Osteocyte (in vitro differentiated cells): Measurements from ENCODE around the gene ARHGAP28. TPM values are rescaled to one million over a fixed set of nuclear protein-coding genes. Genes with fewer than 3 reads are reported as not detected.

Experiments used
- DNase-seq: peaks from one replicate; pipeline ENCODE4 v3.0.0; 2021; ENCODE audit warnings: mixed read lengths; ENCODE audit not compliant: unreplicated experiment; ENCODE audit errors: extremely low spot score
- H3K27ac Mint-ChIP-seq: one replicate; pipeline ENCODE4 v1.8.0; 2021; ENCODE audit warnings: mild to moderate bottlenecking, mixed read lengths; ENCODE audit not compliant: unreplicated experiment
- H3K27me3 Mint-ChIP-seq: one replicate; pipeline ENCODE4 v1.8.0; 2021; ENCODE audit warnings: mixed read lengths; ENCODE audit not compliant: unreplicated experiment
- H3K36me3 Mint-ChIP-seq: one replicate; pipeline ENCODE4 v1.8.0; 2021; ENCODE audit warnings: mixed read lengths; ENCODE audit not compliant: unreplicated experiment
- H3K4me1 Mint-ChIP-seq: one replicate; pipeline ENCODE4 v1.8.0; 2021; ENCODE audit warnings: mixed read lengths; ENCODE audit not compliant: unreplicated experiment
- H3K4me3 Mint-ChIP-seq: one replicate; pipeline ENCODE4 v1.8.0; 2021; ENCODE audit warnings: mild to moderate bottlenecking, moderate library complexity, mixed read lengths; ENCODE audit not compliant: unreplicated experiment
- H3K9me3 Mint-ChIP-seq: one replicate; pipeline ENCODE4 v1.8.0; 2021; ENCODE audit warnings: mixed read lengths; ENCODE audit not compliant: unreplicated experiment
- CTCF ChIP-seq: fragments of 200-600 bp; sonication (generic); IDR thresholded peaks from 2 replicates; pipeline ENCODE4 v1.5.0; 2021; ENCODE audit warnings: antibody characterized with exemption, mild to moderate bottlenecking, moderate library complexity
- total RNA-seq: library from RNA; stranded (reverse); gene quantifications from 2 replicates; pipeline ENCODE4 v1.2.1, GENCODE V29; 2021

ARHGAP28 gene
- total RNA-seq, 1 donor from 2014 or later, result 18.1 TPM

- Mint-ChIP-seq H3K4me1 (peaks cover 9% of the 10 kb centered on the region), H3K27me3 (peaks cover 12% of the 10 kb centered on the region), H3K4me3 (no peak overlapping the region), H3K36me3 (no peaks in the 10 kb centered on the region), H3K27ac (no peak overlapping the region), H3K9me3 (no peaks in the 10 kb centered on the region)
- no peak for DNase-seq
- no peak for TF ChIP-seq CTCF
Observed at GRCh38 chr18:6718267-6718666, 11.2 kb upstream of the ARHGAP28 start.

GRCh38 chr18:6719098-6719846, 10.2 kb upstream of the ARHGAP28 start:
- H3K27ac Mint-ChIP-seq, result no peak overlapping the region
- H3K4me1 Mint-ChIP-seq, result peaks cover 9% of the 10 kb centered on the region
- H3K36me3 Mint-ChIP-seq, result no peaks in the 10 kb centered on the region
- peaks cover 8% of the 10 kb centered on the region for H3K27me3 Mint-ChIP-seq
- H3K9me3 Mint-ChIP-seq, result no peaks in the 10 kb centered on the region
- DNase-seq, result no peak
- no peak overlapping the region for H3K4me3 Mint-ChIP-seq
- TF ChIP-seq CTCF, result no peak

GRCh38 chr18:6719910-6720683, 9.4 kb upstream of the ARHGAP28 start:
- TF ChIP-seq CTCF, result no peak
- Mint-ChIP-seq H3K27ac (no peak overlapping the region), H3K36me3 (no peaks in the 10 kb centered on the region), H3K4me1 (peaks cover 9% of the 10 kb centered on the region), H3K27me3 (peaks cover 11% of the 10 kb centered on the region), H3K9me3 (no peaks in the 10 kb centered on the region), H3K4me3 (no peak overlapping the region)
- no peak for DNase-seq

GRCh38 chr18:6721755-6722154, 7.8 kb upstream of the ARHGAP28 start:
- H3K27ac Mint-ChIP-seq, result no peak overlapping the region
- H3K36me3 Mint-ChIP-seq, result no peaks in the 10 kb centered on the region
- no peak for TF ChIP-seq CTCF
- no peak overlapping the region for H3K4me3 Mint-ChIP-seq
- peaks cover 9% of the 10 kb centered on the region for H3K4me1 Mint-ChIP-seq
- H3K9me3 Mint-ChIP-seq, result no peaks in the 10 kb centered on the region
- no peak for DNase-seq
- peaks cover 15% of the 10 kb centered on the region for H3K27me3 Mint-ChIP-seq

- H3K27ac Mint-ChIP-seq, result no peak overlapping the region
- H3K36me3 Mint-ChIP-seq, result no peaks in the 10 kb centered on the region
- TF ChIP-seq CTCF, result no peak
- DNase-seq, result no peak
- no peak overlapping the region for H3K4me3 Mint-ChIP-seq
- H3K4me1 Mint-ChIP-seq, result peaks cover 9% of the 10 kb centered on the region
- H3K27me3 Mint-ChIP-seq, result peaks cover 20% of the 10 kb centered on the region
- no peaks in the 10 kb centered on the region for H3K9me3 Mint-ChIP-seq
Observed at GRCh38 chr18:6722690-6723089, 6.8 kb upstream of the ARHGAP28 start.
